K562 (cell line): Measurements from ENCODE around the gene MAP3K7. TPM values are rescaled to one million over a fixed set of nuclear protein-coding genes. Genes with fewer than 3 reads are reported as not detected.

Experiments used
- ATF6 ChIP-seq: sonication (generic); formaldehyde crosslinking; IDR thresholded peaks from 2 replicates; pipeline ENCODE4 v1.4.0; 2020; ENCODE audit warnings: mild to moderate bottlenecking, missing genetic modification reagents
- DEAF1 ChIP-seq: fragments of 450-650 bp; formaldehyde crosslinking; IDR thresholded peaks from 2 replicates; pipeline ENCODE4 v1.4.0; 2020; ENCODE audit warnings: mild to moderate bottlenecking, moderate library complexity
- GTF2B ChIP-seq: IDR thresholded peaks from 2 replicates; pipeline ENCODE4 v1.6.1; 2011; ENCODE audit not compliant: insufficient read length; ENCODE audit errors: extremely low read depth
- LEF1 ChIP-seq: fragments of 450-650 bp; IDR thresholded peaks from 2 replicates; pipeline ENCODE4 v1.6.1; 2016; ENCODE audit warnings: mild to moderate bottlenecking
- MAX ChIP-seq: sonication (generic); formaldehyde crosslinking; IDR thresholded peaks from 2 replicates; pipeline ENCODE4 v1.9.0; 2022; ENCODE audit warnings: mild to moderate bottlenecking, missing genetic modification reagents
- RUNX1 ChIP-seq: sonication (generic); IDR thresholded peaks from 2 replicates; pipeline ENCODE4 v1.6.1; 2016; ENCODE audit warnings: antibody characterized with exemption, low read depth
- SMARCE1 ChIP-seq: fragments of 450-650 bp; IDR thresholded peaks from 2 replicates; pipeline ENCODE4 v1.7.1; 2016; ENCODE audit warnings: mild to moderate bottlenecking
- SNRNP70 ChIP-seq: fragments of 200-400 bp; formaldehyde crosslinking; optimal IDR thresholded peaks from 2 replicates; pipeline ENCODE3; 2017; ENCODE audit warnings: low read depth, low read length
- TAF1 ChIP-seq: IDR thresholded peaks from 2 replicates; pipeline ENCODE4 v1.6.1; 2011; ENCODE audit warnings: mild to moderate bottlenecking, low read length, moderate library complexity; ENCODE audit not compliant: insufficient read depth, control insufficient read depth, severe bottlenecking; ENCODE audit errors: extremely low read depth
- ZBTB40 ChIP-seq, 2 experiments: fragments of 450-650 bp in 1 of 2; sonication (generic) in 1 of 2; formaldehyde crosslinking in 1 of 2; IDR thresholded peaks; 2 replicates each; pipeline versions ENCODE4 v1.7.1 to v1.9.0; 2016 to 2022; ENCODE audit warnings: inconsistent platforms in 1 of 2, mild to moderate bottlenecking in 1 of 2, missing genetic modification reagents in 1 of 2
- ZEB2 ChIP-seq: fragments of 450-650 bp; IDR thresholded peaks from 2 replicates; pipeline ENCODE4 v1.6.1; 2016
- ZKSCAN3 ChIP-seq: fragments of 250-450 bp; sonication (Bioruptor Pico); IDR thresholded peaks from 2 replicates; pipeline ENCODE4 v1.4.0; 2020
- ZNF324 ChIP-seq: fragments of 250-450 bp; sonication (Bioruptor Pico); IDR thresholded peaks from 2 replicates; pipeline ENCODE4 v1.4.0; 2020; ENCODE audit warnings: mild to moderate bottlenecking
- polyA plus RNA-seq, 8 experiments: library from polyadenylated mRNA; depleted of rRNA in 4 of 8; stranded (reverse) in 5 of 8; unstranded in 3 of 8; fragments of >200 nt; fragmentation: Nextera tagmentation in 2 of 8; fragmentation: Illumina TruSeq in 1 of 8; extraction: Ambion mirVana in 2 of 8; extraction: Trizol in 1 of 8; gene quantifications; 2 replicates each; pipeline versions ENCODE4 v1.2.1 to v1.2.3, GENCODE V29; 2011 to 2014; ENCODE audit warnings: inconsistent platforms in 1 of 8, missing spikeins in 1 of 8
- total RNA-seq, 7 experiments: library from RNA; depleted of rRNA in 6 of 7; stranded (reverse); fragments of >200 nt in 6 of 7; fragmentation: Illumina TruSeq in 2 of 7; extraction: Trizol in 2 of 7; gene quantifications; 2 replicates each; pipeline versions ENCODE4 v1.2.1 to v1.2.3, GENCODE V29; 2011 to 2021; ENCODE audit warnings: low replicate concordance in 1 of 7

MAP3K7 gene
- total and polyA plus RNA-seq, 9 of the 15 experiments (the other 6 are each of a cell fraction or from before 2014, with no cell fraction given), result 13.4 to 60.9 (median 34.8) TPM

- TF ChIP-seq SMARCE1 (peak; percentile 65), MAX (CRISPR knock-in tag) (no peak), ZNF324 (CRISPR knock-in tag) (no peak), ZBTB40 (IDR thresholded peaks at IDR 0.05) (no peak), ZBTB40 (CRISPR knock-in tag; IDR thresholded peaks at IDR 0.05) (no peak), ATF6 (CRISPR knock-in tag) (no peak), ZKSCAN3 (CRISPR knock-in tag) (no peak), ZEB2 (no peak), TAF1 (no peak), GTF2B (no peak), RUNX1 (no peak), LEF1 (0 out of 2 replicates have a peak, but pooled peaks have one; percentile 29), DEAF1 (peak; percentile 98), SNRNP70 (no peak)
These were observed 107.9 kb downstream of the MAP3K7 start (continued) for GRCh38 chr6:90478789-90479602.
